Chondrocyte (in vitro differentiated cells): ENCODE results near the gene DAZAP1. TPM values are rescaled to one million over a fixed set of nuclear protein-coding genes. Genes with fewer than 3 reads are reported as not detected.
A peak's percentile ranks its signal among the peaks of the same experiment; 100 is the strongest.

ENCODE experiments used
- DNase-seq: peaks from one replicate; pipeline ENCODE4 v3.0.0; 2021; ENCODE audit warnings: mixed read lengths, low spot score
- H3K27ac Mint-ChIP-seq: one replicate; pipeline ENCODE4 v1.8.0; 2021; ENCODE audit warnings: mild to moderate bottlenecking, moderate library complexity, mixed read lengths; ENCODE audit not compliant: unreplicated experiment
- H3K27me3 Mint-ChIP-seq: 2 replicates; pipeline ENCODE4 v1.8.0; 2021; ENCODE audit warnings: low read depth, mixed read lengths
- H3K36me3 Mint-ChIP-seq: 2 replicates; pipeline ENCODE4 v1.8.0; 2021; ENCODE audit warnings: low read depth, mixed read lengths
- H3K4me1 Mint-ChIP-seq: 2 replicates; pipeline ENCODE4 v1.8.0; 2021; ENCODE audit warnings: low read depth, mild to moderate bottlenecking, mixed read lengths
- H3K4me3 Mint-ChIP-seq: one replicate; pipeline ENCODE4 v1.8.0; 2021; ENCODE audit warnings: mild to moderate bottlenecking, moderate library complexity, mixed read lengths; ENCODE audit not compliant: unreplicated experiment
- H3K9me3 Mint-ChIP-seq: 2 replicates; pipeline ENCODE4 v1.8.0; 2021; ENCODE audit warnings: low read depth, mixed read lengths
- total RNA-seq: library from RNA; stranded (reverse); gene quantifications from 3 replicates; pipeline ENCODE4 v1.2.1, GENCODE V29; 2021
- TF ChIP-seq, protein P1 (sequence below): fragments of 200-600 bp; sonication (generic); IDR thresholded peaks from 2 replicates; pipeline ENCODE4 v1.5.0; 2021; ENCODE audit warnings: antibody characterized with exemption, mild to moderate bottlenecking, moderate library complexity

The DAZAP1 gene
- total RNA-seq, 1 donor from 2014 or later = 88.0 TPM

DNA sequence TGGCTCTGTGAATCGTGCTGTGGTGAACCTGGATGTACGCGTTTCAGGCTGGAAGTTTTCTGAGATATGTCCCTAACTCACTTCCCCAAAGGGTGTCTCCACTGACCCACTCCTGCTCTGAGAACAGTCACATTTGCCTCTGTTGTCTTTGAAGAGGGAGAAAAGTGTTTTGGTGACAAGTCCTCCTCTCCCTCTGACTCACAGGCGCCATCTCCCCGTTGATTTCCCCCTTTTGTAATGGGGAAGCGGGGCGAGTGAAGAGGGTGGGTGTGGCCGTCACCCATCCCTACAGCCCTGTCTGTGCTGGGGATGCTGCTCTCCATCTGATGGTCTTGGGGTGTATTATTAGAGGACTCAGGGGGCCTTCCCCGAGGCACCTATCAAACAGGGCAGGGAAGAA is 52.1 kb downstream of the DAZAP1 start:
- no peak overlapping the region for H3K4me3 Mint-ChIP-seq
- H3K9me3 Mint-ChIP-seq = no peaks in the 10 kb centered on the region
- H3K27me3 Mint-ChIP-seq = peaks cover 4% of the 10 kb centered on the region
- TF ChIP-seq, protein P1, sequence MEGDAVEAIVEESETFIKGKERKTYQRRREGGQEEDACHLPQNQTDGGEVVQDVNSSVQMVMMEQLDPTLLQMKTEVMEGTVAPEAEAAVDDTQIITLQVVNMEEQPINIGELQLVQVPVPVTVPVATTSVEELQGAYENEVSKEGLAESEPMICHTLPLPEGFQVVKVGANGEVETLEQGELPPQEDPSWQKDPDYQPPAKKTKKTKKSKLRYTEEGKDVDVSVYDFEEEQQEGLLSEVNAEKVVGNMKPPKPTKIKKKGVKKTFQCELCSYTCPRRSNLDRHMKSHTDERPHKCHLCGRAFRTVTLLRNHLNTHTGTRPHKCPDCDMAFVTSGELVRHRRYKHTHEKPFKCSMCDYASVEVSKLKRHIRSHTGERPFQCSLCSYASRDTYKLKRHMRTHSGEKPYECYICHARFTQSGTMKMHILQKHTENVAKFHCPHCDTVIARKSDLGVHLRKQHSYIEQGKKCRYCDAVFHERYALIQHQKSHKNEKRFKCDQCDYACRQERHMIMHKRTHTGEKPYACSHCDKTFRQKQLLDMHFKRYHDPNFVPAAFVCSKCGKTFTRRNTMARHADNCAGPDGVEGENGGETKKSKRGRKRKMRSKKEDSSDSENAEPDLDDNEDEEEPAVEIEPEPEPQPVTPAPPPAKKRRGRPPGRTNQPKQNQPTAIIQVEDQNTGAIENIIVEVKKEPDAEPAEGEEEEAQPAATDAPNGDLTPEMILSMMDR = no peak
- peaks cover 4% of the 10 kb centered on the region for H3K36me3 Mint-ChIP-seq
- no peak for DNase-seq
- H3K27ac Mint-ChIP-seq = no peak overlapping the region
- H3K4me1 Mint-ChIP-seq = no peaks in the 10 kb centered on the region

DNA sequence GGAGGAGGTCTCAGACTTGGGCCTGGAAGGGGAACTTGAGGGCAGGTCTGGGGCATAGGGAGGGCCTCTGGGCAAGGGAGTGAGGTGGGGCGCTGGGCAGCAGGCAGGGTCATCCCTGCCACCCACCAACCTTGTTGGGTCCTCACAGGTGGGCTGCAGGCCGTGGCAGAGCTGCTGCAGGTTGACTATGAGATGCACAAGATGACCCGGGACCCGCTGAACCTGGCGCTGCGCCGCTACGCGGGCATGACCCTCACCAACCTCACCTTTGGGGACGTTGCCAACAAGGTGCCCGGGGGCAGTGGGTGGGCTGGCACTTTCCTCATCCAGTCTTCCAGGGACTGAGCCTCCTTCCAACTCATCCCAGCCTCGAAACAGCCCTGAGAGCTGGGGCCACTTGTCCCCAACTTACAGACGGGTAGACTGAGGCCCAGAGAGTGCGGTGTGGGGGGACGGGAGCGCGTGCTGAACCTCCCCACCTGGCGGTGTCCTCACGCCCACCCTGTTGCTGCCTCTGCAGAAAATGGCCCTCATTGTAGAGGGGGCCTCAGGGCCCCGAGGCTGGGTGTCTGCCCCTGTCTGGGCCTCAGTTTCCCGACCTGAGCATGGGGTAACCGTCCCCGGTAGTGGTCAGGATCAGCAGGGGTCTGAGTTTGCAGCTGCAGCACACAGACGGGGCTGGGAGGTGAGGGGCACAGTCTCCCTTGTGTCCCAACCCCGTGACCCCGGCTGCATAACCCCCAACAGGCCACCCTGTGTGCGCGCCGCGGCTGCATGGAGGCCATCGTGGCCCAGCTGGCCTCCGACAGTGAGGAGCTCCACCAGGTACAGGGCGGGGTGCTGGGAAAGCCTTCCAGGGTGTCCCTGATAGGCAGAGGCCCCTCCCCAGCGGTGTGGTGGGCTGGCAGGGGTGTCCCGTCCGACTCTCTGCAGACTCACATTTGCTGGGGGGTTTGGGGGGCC is 52.9 kb downstream of the DAZAP1 start:
- H3K4me1 Mint-ChIP-seq = no peaks in the 10 kb centered on the region
- no peak overlapping the region for H3K27ac Mint-ChIP-seq
- TF ChIP-seq, protein P1 = no peak
- no peak for DNase-seq
- H3K36me3 Mint-ChIP-seq = peaks cover 4% of the 10 kb centered on the region
- peaks cover 4% of the 10 kb centered on the region for H3K27me3 Mint-ChIP-seq
- H3K4me3 Mint-ChIP-seq = no peak overlapping the region
- no peaks in the 10 kb centered on the region for H3K9me3 Mint-ChIP-seq

DNA sequence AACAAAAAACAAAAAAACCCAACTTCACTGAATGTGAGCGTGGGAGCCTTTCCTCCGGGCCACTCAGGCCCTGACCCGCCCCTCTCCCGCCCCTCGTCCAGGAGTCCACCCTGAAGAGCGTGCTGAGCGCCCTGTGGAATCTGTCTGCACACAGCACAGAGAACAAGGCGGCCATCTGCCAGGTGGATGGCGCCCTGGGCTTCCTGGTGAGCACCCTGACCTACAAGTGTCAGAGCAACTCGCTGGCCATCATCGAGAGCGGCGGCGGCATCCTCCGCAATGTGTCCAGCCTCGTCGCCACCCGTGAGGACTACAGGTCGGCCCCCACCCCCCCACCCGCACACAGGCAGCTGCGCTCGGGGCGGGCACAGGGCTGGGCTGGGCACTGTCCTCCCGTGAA is 54.5 kb downstream of the DAZAP1 start:
- H3K27ac Mint-ChIP-seq = no peak overlapping the region
- H3K4me1 Mint-ChIP-seq = no peaks in the 10 kb centered on the region
- H3K27me3 Mint-ChIP-seq = no peaks in the 10 kb centered on the region
- H3K9me3 Mint-ChIP-seq = no peaks in the 10 kb centered on the region
- H3K4me3 Mint-ChIP-seq = no peak overlapping the region
- TF ChIP-seq, protein P1 = no peak
- no peak for DNase-seq
- peaks cover 4% of the 10 kb centered on the region for H3K36me3 Mint-ChIP-seq

DNA sequence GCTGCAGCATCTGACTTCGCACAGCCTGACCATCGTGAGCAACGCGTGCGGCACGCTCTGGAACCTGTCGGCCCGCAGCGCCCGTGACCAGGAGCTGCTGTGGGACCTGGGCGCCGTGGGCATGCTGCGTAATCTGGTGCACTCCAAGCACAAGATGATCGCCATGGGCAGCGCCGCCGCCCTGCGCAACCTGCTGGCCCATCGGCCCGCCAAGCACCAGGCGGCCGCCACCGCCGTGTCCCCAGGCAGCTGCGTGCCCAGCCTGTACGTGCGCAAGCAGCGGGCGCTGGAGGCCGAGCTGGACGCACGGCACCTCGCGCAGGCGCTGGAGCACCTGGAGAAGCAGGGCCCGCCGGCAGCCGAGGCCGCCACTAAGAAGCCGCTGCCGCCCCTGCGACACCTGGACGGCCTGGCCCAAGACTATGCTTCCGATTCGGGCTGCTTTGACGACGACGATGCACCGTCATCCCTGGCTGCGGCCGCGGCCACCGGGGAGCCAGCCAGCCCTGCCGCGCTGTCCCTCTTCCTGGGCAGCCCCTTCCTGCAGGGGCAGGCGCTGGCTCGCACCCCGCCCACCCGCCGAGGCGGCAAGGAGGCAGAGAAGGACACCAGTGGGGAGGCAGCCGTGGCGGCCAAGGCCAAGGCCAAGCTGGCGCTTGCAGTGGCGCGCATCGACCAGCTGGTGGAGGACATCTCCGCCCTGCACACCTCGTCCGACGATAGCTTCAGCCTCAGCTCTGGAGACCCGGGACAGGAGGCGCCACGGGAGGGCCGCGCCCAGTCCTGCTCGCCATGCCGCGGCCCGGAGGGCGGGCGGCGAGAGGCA is 58.0 kb downstream of the DAZAP1 start:
- no peaks in the 10 kb centered on the region for H3K36me3 Mint-ChIP-seq
- no peaks in the 10 kb centered on the region for H3K9me3 Mint-ChIP-seq
- peaks cover 2% of the 10 kb centered on the region for H3K27me3 Mint-ChIP-seq
- no peak for DNase-seq
- no peak overlapping the region for H3K27ac Mint-ChIP-seq
- H3K4me3 Mint-ChIP-seq = no peak overlapping the region
- H3K4me1 Mint-ChIP-seq = peaks cover 4% of the 10 kb centered on the region
- TF ChIP-seq, protein P1 = peak; percentile 71

DNA sequence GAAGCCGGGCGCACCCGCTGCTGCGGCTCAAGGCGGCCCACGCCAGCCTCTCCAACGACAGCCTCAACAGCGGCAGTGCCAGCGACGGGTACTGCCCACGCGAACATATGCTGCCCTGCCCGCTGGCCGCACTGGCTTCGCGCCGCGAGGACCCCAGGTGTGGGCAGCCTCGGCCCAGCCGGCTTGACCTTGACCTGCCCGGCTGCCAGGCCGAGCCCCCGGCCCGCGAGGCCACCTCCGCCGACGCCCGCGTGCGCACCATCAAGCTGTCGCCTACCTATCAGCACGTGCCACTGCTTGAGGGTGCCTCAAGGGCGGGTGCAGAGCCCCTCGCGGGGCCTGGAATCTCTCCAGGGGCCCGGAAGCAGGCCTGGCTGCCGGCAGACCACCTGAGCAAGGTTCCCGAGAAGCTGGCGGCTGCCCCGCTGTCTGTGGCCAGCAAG is 58.7 kb downstream of the DAZAP1 start:
- H3K27ac Mint-ChIP-seq = no peak overlapping the region

More for the DNA sequence above, 58.7 kb downstream of the DAZAP1 start:
- no peak for DNase-seq
- H3K4me1 Mint-ChIP-seq = peaks cover 5% of the 10 kb centered on the region
- TF ChIP-seq, protein P1 = no peak
- H3K4me3 Mint-ChIP-seq = no peak overlapping the region
- H3K9me3 Mint-ChIP-seq = no peaks in the 10 kb centered on the region
- H3K36me3 Mint-ChIP-seq = no peaks in the 10 kb centered on the region
- peaks cover 2% of the 10 kb centered on the region for H3K27me3 Mint-ChIP-seq
